ENCODE results near the gene NFKB1.
"Not testable (repeated sequence)": the region's sequence is repeated elsewhere in the genome, so short reads cannot be mapped to it uniquely, and the experiment has no call there.

Gene NFKB1

GRCh38 chr4:102473476-102473875 lies 27.7 kb upstream of the NFKB1 start:
- Histone ChIP-seq H3K36me3 (ENCODE audit: control insufficient read depth in 2 of 2, insufficient read depth in 2 of 2, low read length in 2 of 2) (no peaks in the 10 kb centered on the region), H3K4me3 (ENCODE audit: low read length in 2 of 2) (no peak overlapping the region), H3K27me3 (ENCODE audit: control insufficient read depth in 2 of 2, insufficient read depth in 2 of 2, low read length in 2 of 2) (no peaks in the 10 kb centered on the region), H3K4me1 (ENCODE audit: control insufficient read depth in 2 of 2, insufficient read depth in 2 of 2, low read length in 2 of 2) (peaks cover 5 to 9% of the 10 kb centered on the region in 2 donors), H3K27ac (ENCODE audit: low read depth in 2 of 2, low read length in 2 of 2) (no peak overlapping the region), H3K9me3 (ENCODE audit: control insufficient read depth in 2 of 2, low read length in 2 of 2) (no peaks in the 10 kb centered on the region), H3K9ac (ENCODE audit: low read depth in 1 of 2, low read length in 2 of 2) (no peak overlapping the region)

- H3K36me3 ChIP-seq (ENCODE audit: control insufficient read depth in 2 of 2, insufficient read depth in 2 of 2, low read length in 2 of 2), result no peaks in the 10 kb centered on the region
- no peaks in the 10 kb centered on the region for H3K27me3 ChIP-seq (ENCODE audit: control insufficient read depth in 2 of 2, insufficient read depth in 2 of 2, low read length in 2 of 2)
- H3K4me3 ChIP-seq (ENCODE audit: low read length in 2 of 2), result no peak overlapping the region
- H3K4me1 ChIP-seq (ENCODE audit: control insufficient read depth in 2 of 2, insufficient read depth in 2 of 2, low read length in 2 of 2), result peaks cover 5 to 9% of the 10 kb centered on the region in 2 donors
- H3K9ac ChIP-seq (ENCODE audit: low read depth in 1 of 2, low read length in 2 of 2), result no peak overlapping the region
- no peaks in the 10 kb centered on the region for H3K9me3 ChIP-seq (ENCODE audit: control insufficient read depth in 2 of 2, low read length in 2 of 2)
- no peak overlapping the region for H3K27ac ChIP-seq (ENCODE audit: low read depth in 2 of 2, low read length in 2 of 2)
Measured at GRCh38 chr4:102474736-102475504, 26.2 kb upstream of the NFKB1 start.

- no peaks in the 10 kb centered on the region for H3K9me3 ChIP-seq (ENCODE audit: control insufficient read depth in 2 of 2, low read length in 2 of 2)
- H3K36me3 ChIP-seq (ENCODE audit: control insufficient read depth in 2 of 2, insufficient read depth in 2 of 2, low read length in 2 of 2), result no peaks in the 10 kb centered on the region
- no peak overlapping the region for H3K27ac ChIP-seq (ENCODE audit: low read depth in 2 of 2, low read length in 2 of 2)
- H3K4me3 ChIP-seq (ENCODE audit: low read length in 2 of 2), result no peak overlapping the region
- no peak overlapping the region for H3K9ac ChIP-seq (ENCODE audit: low read depth in 1 of 2, low read length in 2 of 2)
- no peaks in the 10 kb centered on the region for H3K27me3 ChIP-seq (ENCODE audit: control insufficient read depth in 2 of 2, insufficient read depth in 2 of 2, low read length in 2 of 2)
- peaks cover 0 to 4% of the 10 kb centered on the region in 2 donors for H3K4me1 ChIP-seq (ENCODE audit: control insufficient read depth in 2 of 2, insufficient read depth in 2 of 2, low read length in 2 of 2)
Measured at GRCh38 chr4:102477657-102478056, 23.5 kb upstream of the NFKB1 start.

- Histone ChIP-seq H3K9me3 (ENCODE audit: control insufficient read depth in 2 of 2, low read length in 2 of 2) (no peaks in the 10 kb centered on the region), H3K36me3 (ENCODE audit: control insufficient read depth in 2 of 2, insufficient read depth in 2 of 2, low read length in 2 of 2) (no peaks in the 10 kb centered on the region), H3K9ac (ENCODE audit: low read depth in 1 of 2, low read length in 2 of 2) (no peak overlapping the region), H3K4me1 (ENCODE audit: control insufficient read depth in 2 of 2, insufficient read depth in 2 of 2, low read length in 2 of 2) (peaks cover 0 to 4% of the 10 kb centered on the region in 2 donors), H3K27me3 (ENCODE audit: control insufficient read depth in 2 of 2, insufficient read depth in 2 of 2, low read length in 2 of 2) (no peaks in the 10 kb centered on the region), H3K27ac (ENCODE audit: low read depth in 2 of 2, low read length in 2 of 2) (no peak overlapping the region), H3K4me3 (ENCODE audit: low read length in 2 of 2) (no peak overlapping the region)
Measured at GRCh38 chr4:102478186-102478585, 23.0 kb upstream of the NFKB1 start.

- not testable (repeated sequence) for H3K4me1 ChIP-seq (ENCODE audit: control insufficient read depth in 2 of 2, insufficient read depth in 2 of 2, low read length in 2 of 2); H3K9me3 ChIP-seq (ENCODE audit: control insufficient read depth in 2 of 2, low read length in 2 of 2); H3K4me3 ChIP-seq (ENCODE audit: low read length in 2 of 2); H3K9ac ChIP-seq (ENCODE audit: low read depth in 1 of 2, low read length in 2 of 2); H3K36me3 ChIP-seq (ENCODE audit: control insufficient read depth in 2 of 2, insufficient read depth in 2 of 2, low read length in 2 of 2); H3K27me3 ChIP-seq (ENCODE audit: control insufficient read depth in 2 of 2, insufficient read depth in 2 of 2, low read length in 2 of 2); H3K27ac ChIP-seq (ENCODE audit: low read depth in 2 of 2, low read length in 2 of 2)
Measured at GRCh38 chr4:102479832-102480231, 21.3 kb upstream of the NFKB1 start.

- Histone ChIP-seq H3K9ac (ENCODE audit: low read depth in 1 of 2, low read length in 2 of 2) (no peak overlapping the region), H3K36me3 (ENCODE audit: control insufficient read depth in 2 of 2, insufficient read depth in 2 of 2, low read length in 2 of 2) (no peaks in the 10 kb centered on the region), H3K4me3 (ENCODE audit: low read length in 2 of 2) (no peak overlapping the region), H3K4me1 (ENCODE audit: control insufficient read depth in 2 of 2, insufficient read depth in 2 of 2, low read length in 2 of 2) (no peaks in the 10 kb centered on the region), H3K27ac (ENCODE audit: low read depth in 2 of 2, low read length in 2 of 2) (no peak overlapping the region), H3K27me3 (ENCODE audit: control insufficient read depth in 2 of 2, insufficient read depth in 2 of 2, low read length in 2 of 2) (no peaks in the 10 kb centered on the region), H3K9me3 (ENCODE audit: control insufficient read depth in 2 of 2, low read length in 2 of 2) (no peaks in the 10 kb centered on the region)
Measured at GRCh38 chr4:102483120-102483519, 18.0 kb upstream of the NFKB1 start.

DNA sequence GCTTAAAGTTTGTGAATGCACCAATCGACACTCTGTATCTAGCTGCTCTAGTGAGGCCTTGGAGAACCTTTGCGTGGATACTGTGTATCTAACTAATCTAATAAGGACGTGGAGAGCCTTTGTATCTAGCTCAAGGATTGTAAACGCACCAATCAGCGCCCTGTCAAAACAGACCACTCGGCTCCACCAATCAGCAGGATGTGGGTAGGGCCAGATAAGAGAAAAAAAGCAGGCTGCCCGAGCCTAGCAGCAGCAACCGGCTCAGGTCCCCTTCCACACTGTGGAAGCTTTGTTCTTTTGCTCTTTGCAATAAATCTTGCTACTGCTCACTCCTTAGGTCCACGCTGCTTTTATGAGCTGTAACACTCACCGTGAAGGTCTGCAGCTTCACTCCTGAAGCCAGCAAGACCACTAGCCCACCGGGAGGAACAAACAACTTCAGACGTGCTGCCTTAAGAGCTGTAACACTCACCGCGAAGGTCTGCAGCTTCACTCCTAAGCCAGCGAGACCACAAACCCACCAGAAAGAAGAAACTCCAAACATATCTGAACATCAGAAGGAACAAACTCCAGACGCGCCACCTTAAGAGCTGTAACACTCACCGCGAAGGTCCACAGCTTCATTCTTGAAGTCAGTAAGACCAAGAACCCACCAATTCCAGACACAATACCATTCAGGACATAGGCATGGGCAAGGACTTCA lies 17.0 kb upstream of the NFKB1 start:
- H3K27ac ChIP-seq (ENCODE audit: low read depth in 2 of 2, low read length in 2 of 2); H3K36me3 ChIP-seq (ENCODE audit: control insufficient read depth in 2 of 2, insufficient read depth in 2 of 2, low read length in 2 of 2); H3K4me1 ChIP-seq (ENCODE audit: control insufficient read depth in 2 of 2, insufficient read depth in 2 of 2, low read length in 2 of 2); H3K27me3 ChIP-seq (ENCODE audit: control insufficient read depth in 2 of 2, insufficient read depth in 2 of 2, low read length in 2 of 2); H3K9me3 ChIP-seq (ENCODE audit: control insufficient read depth in 2 of 2, low read length in 2 of 2); H3K9ac ChIP-seq (ENCODE audit: low read depth in 1 of 2, low read length in 2 of 2); H3K4me3 ChIP-seq (ENCODE audit: low read length in 2 of 2): not testable (repeated sequence)

- Histone ChIP-seq H3K27ac (ENCODE audit: low read depth in 2 of 2, low read length in 2 of 2) (no peak overlapping the region), H3K9me3 (ENCODE audit: control insufficient read depth in 2 of 2, low read length in 2 of 2) (no peaks in the 10 kb centered on the region), H3K4me1 (ENCODE audit: control insufficient read depth in 2 of 2, insufficient read depth in 2 of 2, low read length in 2 of 2) (peaks cover 5 to 6% of the 10 kb centered on the region in 2 donors), H3K27me3 (ENCODE audit: control insufficient read depth in 2 of 2, insufficient read depth in 2 of 2, low read length in 2 of 2) (no peaks in the 10 kb centered on the region), H3K9ac (ENCODE audit: low read depth in 1 of 2, low read length in 2 of 2) (no peak overlapping the region), H3K36me3 (ENCODE audit: control insufficient read depth in 2 of 2, insufficient read depth in 2 of 2, low read length in 2 of 2) (no peaks in the 10 kb centered on the region), H3K4me3 (ENCODE audit: low read length in 2 of 2) (no peak overlapping the region)
Measured at GRCh38 chr4:102492531-102493241, 8.5 kb upstream of the NFKB1 start.

GRCh38 chr4:102493257-102493656 lies 7.9 kb upstream of the NFKB1 start:
- H3K9ac ChIP-seq (ENCODE audit: low read depth in 1 of 2, low read length in 2 of 2), result no peak overlapping the region
- peak overlapping the region; percentile 63 to 79 for H3K27ac ChIP-seq (ENCODE audit: low read depth in 2 of 2, low read length in 2 of 2)
- no peak overlapping the region for H3K4me3 ChIP-seq (ENCODE audit: low read length in 2 of 2)
- H3K36me3 ChIP-seq (ENCODE audit: control insufficient read depth in 2 of 2, insufficient read depth in 2 of 2, low read length in 2 of 2), result no peaks in the 10 kb centered on the region
- H3K4me1 ChIP-seq (ENCODE audit: control insufficient read depth in 2 of 2, insufficient read depth in 2 of 2, low read length in 2 of 2), result peaks cover 5 to 6% of the 10 kb centered on the region in 2 donors
- no peaks in the 10 kb centered on the region for H3K27me3 ChIP-seq (ENCODE audit: control insufficient read depth in 2 of 2, insufficient read depth in 2 of 2, low read length in 2 of 2)
- H3K9me3 ChIP-seq (ENCODE audit: control insufficient read depth in 2 of 2, low read length in 2 of 2), result no peaks in the 10 kb centered on the region

GRCh38 chr4:102493794-102494193 lies 7.4 kb upstream of the NFKB1 start:
- no peak overlapping the region for H3K4me3 ChIP-seq (ENCODE audit: low read length in 2 of 2)
- no peaks in the 10 kb centered on the region for H3K36me3 ChIP-seq (ENCODE audit: control insufficient read depth in 2 of 2, insufficient read depth in 2 of 2, low read length in 2 of 2)
- H3K9me3 ChIP-seq (ENCODE audit: control insufficient read depth in 2 of 2, low read length in 2 of 2), result no peaks in the 10 kb centered on the region
- peaks cover 5 to 6% of the 10 kb centered on the region in 2 donors for H3K4me1 ChIP-seq (ENCODE audit: control insufficient read depth in 2 of 2, insufficient read depth in 2 of 2, low read length in 2 of 2)
- no peaks in the 10 kb centered on the region for H3K27me3 ChIP-seq (ENCODE audit: control insufficient read depth in 2 of 2, insufficient read depth in 2 of 2, low read length in 2 of 2)
- peak overlapping the region; percentile 63 to 79 for H3K27ac ChIP-seq (ENCODE audit: low read depth in 2 of 2, low read length in 2 of 2)
- no peak overlapping the region for H3K9ac ChIP-seq (ENCODE audit: low read depth in 1 of 2, low read length in 2 of 2)

All from mucosa of rectum (tissue), 2 donors.